Cerebellar nuclear complex (tissue), 1 donor: ENCODE results near the gene ZNF526.

Experiments used
- DNase-seq, 2 experiments: peaks; one replicate each; lab custom pipeline; 2025; lab: John Stamatoyannopoulos, UW

ZNF526 gene

GRCh38 chr19:42219812-42220750, at the start of gene ZNF526:
Gene ZNF526 (plus strand): TSS chr19:42220312. CDS start chr19:42224404, 4,092 bp downstream.
- DNase-seq = peak; percentile 87 to 97

- DNase-seq = no peak
These were observed 49.4 kb upstream of the ZNF526 start for GRCh38 chr19:42170715-42171114.

- no peak for DNase-seq
These were observed 47.9 kb upstream of the ZNF526 start for GRCh38 chr19:42172261-42172660.

- DNase-seq = no peak
These were observed 46.4 kb upstream of the ZNF526 start for GRCh38 chr19:42173695-42174094.

- no peak for DNase-seq
These were observed 45.9 kb upstream of the ZNF526 start for GRCh38 chr19:42174188-42174587.

- no peak for DNase-seq
These were observed 45.0 kb upstream of the ZNF526 start for GRCh38 chr19:42174958-42175734.

- no peak for DNase-seq
These were observed 44.0 kb upstream of the ZNF526 start for GRCh38 chr19:42175952-42176648.

- no peak for DNase-seq
These were observed 43.5 kb upstream of the ZNF526 start for GRCh38 chr19:42176649-42176989.

- peak in 1 of 2 experiments; percentile 74 for DNase-seq
These were observed 43.0 kb upstream of the ZNF526 start for GRCh38 chr19:42176990-42177685.

- DNase-seq = no peak
These were observed 42.5 kb upstream of the ZNF526 start for GRCh38 chr19:42177686-42178019.

GRCh38 chr19:42178791-42179674, 41.1 kb upstream of the ZNF526 start:
- no peak for DNase-seq

GRCh38 chr19:42184401-42184861, 35.7 kb upstream of the ZNF526 start:
- peak in 1 of 2 experiments; percentile 70 for DNase-seq

GRCh38 chr19:42185277-42185676, 34.8 kb upstream of the ZNF526 start:
- no peak for DNase-seq

GRCh38 chr19:42188665-42189064, 31.4 kb upstream of the ZNF526 start:
- no peak for DNase-seq

GRCh38 chr19:42189133-42189532, 31.0 kb upstream of the ZNF526 start:
- DNase-seq = no peak

- DNase-seq = no peak
These were observed 28.8 kb upstream of the ZNF526 start for GRCh38 chr19:42191330-42191729.

GRCh38 chr19:42191855-42192254, 28.3 kb upstream of the ZNF526 start:
- DNase-seq = no peak

- no peak for DNase-seq
These were observed 26.8 kb upstream of the ZNF526 start for GRCh38 chr19:42193294-42193693.

- no peak for DNase-seq
These were observed 26.4 kb upstream of the ZNF526 start for GRCh38 chr19:42193706-42194105.
